Natural killer cell (primary cell): ENCODE data around the gene ZNF646. TPM values are rescaled to one million over a fixed set of nuclear protein-coding genes. Genes with fewer than 3 reads are reported as not detected.

Source experiments
- ATAC-seq, 3 donors: fragments of 150-1000 bp in 2 of 3; fragments of 200-7000 bp in 1 of 3; cut with Tn5 transposase; 1 replicate in 1 of 3; 2 replicates in 2 of 3; pipeline ENCODE4 v1.10.0; 2021; ENCODE audit warnings: mild to moderate bottlenecking in 2 of 3, moderate library complexity in 2 of 3
- DNase-seq, 2 donors: peaks; one replicate each; pipeline versions ENCODE4 v3.0.0 to v3.0.0-alpha.2; 2013 to 2021; ENCODE audit warnings: mixed read lengths in 1 of 2
- H3K27ac ChIP-seq: one replicate; pipeline ENCODE4 v1.5.1; 2013; ENCODE audit warnings: mild to moderate bottlenecking, low read length
- H3K27me3 ChIP-seq: one replicate; pipeline ENCODE4 v1.6.1; 2013; ENCODE audit warnings: low read length; ENCODE audit not compliant: control insufficient read depth, insufficient read depth
- H3K36me3 ChIP-seq: one replicate; pipeline ENCODE4 v1.6.1; 2013; ENCODE audit warnings: low read length; ENCODE audit not compliant: control insufficient read depth, insufficient read depth
- H3K4me1 ChIP-seq: one replicate; pipeline ENCODE4 v1.6.1; 2013; ENCODE audit warnings: low read length; ENCODE audit not compliant: control insufficient read depth, insufficient read depth
- H3K4me3 ChIP-seq: one replicate; pipeline ENCODE4 v1.5.1; 2013; ENCODE audit warnings: low read length
- H3K9me3 ChIP-seq: one replicate; pipeline ENCODE4 v1.6.1; 2013; ENCODE audit warnings: low read length; ENCODE audit not compliant: control insufficient read depth, insufficient read depth
- H3K27ac Mint-ChIP-seq, 2 donors: one replicate each; pipeline ENCODE4 v1.8.0; 2022; ENCODE audit warnings: mild to moderate bottlenecking in 2 of 2, mixed read lengths in 2 of 2, moderate library complexity in 1 of 2
- H3K27me3 Mint-ChIP-seq, 2 donors: one replicate each; pipeline ENCODE4 v1.8.0; 2022; ENCODE audit warnings: low read depth in 2 of 2, mixed read lengths in 2 of 2
- H3K36me3 Mint-ChIP-seq: one replicate; pipeline ENCODE4 v1.8.0; 2022; ENCODE audit warnings: mixed read lengths
- H3K4me1 Mint-ChIP-seq, 2 donors: one replicate each; pipeline ENCODE4 v1.8.0; 2022; ENCODE audit warnings: mixed read lengths in 2 of 2
- H3K4me3 Mint-ChIP-seq: one replicate; pipeline ENCODE4 v1.8.0; 2022; ENCODE audit warnings: mild to moderate bottlenecking, moderate library complexity, mixed read lengths
- H3K9me3 Mint-ChIP-seq, 2 donors: one replicate each; pipeline ENCODE4 v1.8.0; 2022; ENCODE audit warnings: mixed read lengths in 2 of 2
- WGBS: methylation state at CpG from one replicate; pipeline ENCODE4 v1.1.7; 2013; ENCODE audit warnings: missing lambda C conversion rate; ENCODE audit not compliant: insufficient coverage; 5-methylcytosine and 5-hydroxymethylcytosine counted together
- intact Hi-C: fragments of 100-400 bp; cut with micrococcal nuclease; formaldehyde crosslinking; loops from one replicate; pipeline ENCODE4 v1.14.2; 2022
- total RNA-seq, 4 donors: library from RNA; stranded (reverse); fragments of 120-200 nt in 1 of 4; gene quantifications; one replicate each; pipeline versions ENCODE4 v1.2.3 to v1.2.4, GENCODE V29; 2013 to 2022
- TF ChIP-seq, protein P1 (sequence below): fragments of 200-600 bp; IDR thresholded peaks from one replicate; pipeline ENCODE4 v1.8.0; 2022; ENCODE audit warnings: antibody characterized with exemption

ZNF646 gene
- total RNA-seq, 3 donors from 2014 or later (not counting 1 experiment from before 2014, with no cell fraction given) = 22.0 to 31.1 (median 30.1) TPM

DNA sequence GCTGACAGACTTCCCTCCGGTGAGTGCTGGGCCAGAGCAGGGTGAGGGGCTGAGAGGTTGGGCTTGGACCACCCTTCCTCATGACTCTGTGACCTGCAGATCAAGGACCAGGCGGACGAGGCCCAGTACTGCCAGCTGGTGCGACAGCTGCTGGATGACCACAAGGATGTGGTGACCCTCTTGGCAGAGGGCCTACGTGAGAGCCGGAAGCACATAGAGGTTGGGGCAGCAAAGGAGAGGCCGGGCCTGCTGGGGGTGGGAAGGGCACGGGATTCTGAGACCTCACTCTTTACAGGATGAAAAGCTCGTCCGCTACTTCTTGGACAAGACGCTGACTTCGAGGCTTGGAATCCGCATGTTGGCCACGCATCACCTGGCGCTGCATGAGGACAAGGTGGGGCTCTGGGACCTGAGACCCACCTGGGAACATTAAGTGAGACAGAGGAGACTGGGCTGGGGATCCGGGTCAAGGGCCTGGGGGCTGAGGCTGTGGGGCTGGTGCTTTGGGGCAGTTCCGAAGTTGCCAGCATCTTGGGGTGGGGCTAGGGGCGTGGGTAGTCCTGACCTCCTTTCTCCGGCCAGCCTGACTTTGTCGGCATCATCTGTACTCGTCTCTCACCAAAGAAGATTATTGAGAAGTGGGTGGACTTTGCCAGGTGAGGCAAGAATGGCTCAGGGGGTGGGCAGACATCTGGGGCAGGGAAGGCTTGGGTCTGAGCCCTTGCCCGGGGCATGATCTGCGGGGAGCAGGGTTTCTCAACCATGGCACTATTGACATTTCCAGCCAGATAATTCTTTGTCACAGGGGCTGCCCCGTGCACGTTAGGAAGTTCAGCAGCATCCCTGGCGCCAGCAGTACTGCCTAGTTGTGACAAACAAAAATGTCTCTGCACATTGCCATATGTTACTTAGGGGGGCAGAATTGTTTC, 36.1 kb downstream of the ZNF646 start:
- H3K27me3 ChIP-seq = no peaks in the 10 kb centered on the region
- no peak overlapping the region for H3K27ac ChIP-seq
- intact Hi-C loops = loop anchor here (10.0 kb wide), 1 partner anchor 74 kb away; the partner anchor contains the start of gene FUS
- ATAC-seq (no peak), DNase-seq (no peak)
- TF ChIP-seq, protein P1, sequence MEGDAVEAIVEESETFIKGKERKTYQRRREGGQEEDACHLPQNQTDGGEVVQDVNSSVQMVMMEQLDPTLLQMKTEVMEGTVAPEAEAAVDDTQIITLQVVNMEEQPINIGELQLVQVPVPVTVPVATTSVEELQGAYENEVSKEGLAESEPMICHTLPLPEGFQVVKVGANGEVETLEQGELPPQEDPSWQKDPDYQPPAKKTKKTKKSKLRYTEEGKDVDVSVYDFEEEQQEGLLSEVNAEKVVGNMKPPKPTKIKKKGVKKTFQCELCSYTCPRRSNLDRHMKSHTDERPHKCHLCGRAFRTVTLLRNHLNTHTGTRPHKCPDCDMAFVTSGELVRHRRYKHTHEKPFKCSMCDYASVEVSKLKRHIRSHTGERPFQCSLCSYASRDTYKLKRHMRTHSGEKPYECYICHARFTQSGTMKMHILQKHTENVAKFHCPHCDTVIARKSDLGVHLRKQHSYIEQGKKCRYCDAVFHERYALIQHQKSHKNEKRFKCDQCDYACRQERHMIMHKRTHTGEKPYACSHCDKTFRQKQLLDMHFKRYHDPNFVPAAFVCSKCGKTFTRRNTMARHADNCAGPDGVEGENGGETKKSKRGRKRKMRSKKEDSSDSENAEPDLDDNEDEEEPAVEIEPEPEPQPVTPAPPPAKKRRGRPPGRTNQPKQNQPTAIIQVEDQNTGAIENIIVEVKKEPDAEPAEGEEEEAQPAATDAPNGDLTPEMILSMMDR = no peak
- H3K4me3 ChIP-seq = no peak overlapping the region
- H3K4me1 Mint-ChIP-seq = peaks cover 19 to 29% of the 10 kb centered on the region in 2 donors
- H3K4me1 ChIP-seq = peaks cover 28% of the 10 kb centered on the region
- no peaks in the 10 kb centered on the region for H3K9me3 Mint-ChIP-seq
- WGBS = 90% methylated on average over 26 of the region's 26 CpGs
- H3K36me3 ChIP-seq = peaks cover 23% of the 10 kb centered on the region
- H3K27me3 Mint-ChIP-seq = no peaks in the 10 kb centered on the region
- H3K27ac Mint-ChIP-seq = peak overlapping the region in 1 of 2 donors; percentile 36
- no peaks in the 10 kb centered on the region for H3K36me3 Mint-ChIP-seq
- H3K9me3 ChIP-seq = no peaks in the 10 kb centered on the region
- H3K4me3 Mint-ChIP-seq = peak overlapping the region; percentile 85

DNA sequence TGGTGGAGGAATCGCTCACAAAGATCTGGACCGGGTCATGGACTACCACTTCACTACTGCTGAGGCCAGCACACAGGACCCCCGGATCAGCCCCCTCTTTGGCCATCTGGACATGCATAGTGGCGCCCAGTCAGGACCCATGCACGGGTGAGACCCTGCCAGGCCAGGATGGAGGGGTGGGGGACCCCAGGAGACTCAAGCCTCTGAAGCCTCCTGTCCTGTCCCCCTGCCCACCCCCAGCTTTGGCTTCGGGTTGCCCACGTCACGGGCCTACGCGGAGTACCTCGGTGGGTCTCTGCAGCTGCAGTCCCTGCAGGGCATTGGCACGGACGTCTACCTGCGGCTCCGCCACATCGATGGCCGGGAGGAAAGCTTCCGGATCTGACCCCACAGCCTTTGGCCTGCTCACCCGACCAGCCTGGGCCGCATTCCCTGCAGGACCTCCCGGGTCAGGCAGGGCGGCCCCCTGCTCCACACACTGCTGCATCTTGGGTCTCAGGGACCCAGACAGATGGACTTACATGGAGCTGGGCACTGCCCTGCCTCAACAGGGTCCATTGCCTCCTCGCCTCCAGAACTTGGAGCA, 37.8 kb downstream of the ZNF646 start:
- 97% methylated on average over 23 of the region's 23 CpGs for WGBS
- Histone ChIP-seq H3K4me3 (no peak overlapping the region), H3K27ac (no peak overlapping the region)

DNA sequence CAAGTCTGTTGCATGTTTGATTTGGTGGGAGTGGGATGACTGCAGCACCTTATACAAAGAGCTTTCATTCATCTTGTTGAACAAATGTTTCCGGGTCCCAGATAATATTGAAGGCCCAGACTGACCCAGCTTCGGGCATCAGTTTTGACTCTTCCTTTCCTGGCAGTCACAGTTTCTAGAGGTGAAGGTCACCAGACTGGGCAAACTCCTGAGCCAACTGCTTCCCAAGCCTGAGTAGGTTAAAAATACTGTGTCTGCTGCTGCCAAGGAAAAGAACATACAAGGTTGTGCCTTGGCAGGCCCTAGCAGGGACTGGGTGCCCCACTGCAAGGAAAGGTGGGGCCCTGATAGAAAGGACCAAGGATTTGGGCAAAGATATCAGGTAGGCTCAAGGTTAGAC, 38.5 kb downstream of the ZNF646 start:
- no peaks in the 10 kb centered on the region for H3K36me3 Mint-ChIP-seq
- peaks cover 13 to 21% of the 10 kb centered on the region in 2 donors for H3K4me1 Mint-ChIP-seq
- Histone ChIP-seq H3K27me3 (no peaks in the 10 kb centered on the region), H3K36me3 (peaks cover 23% of the 10 kb centered on the region), H3K9me3 (no peaks in the 10 kb centered on the region), H3K4me3 (no peak overlapping the region), H3K4me1 (peaks cover 33% of the 10 kb centered on the region), H3K27ac (no peak overlapping the region)
- TF ChIP-seq, protein P1 = no peak
- 98% methylated on average over 2 of the region's 2 CpGs for WGBS
- H3K4me3 Mint-ChIP-seq = no peak overlapping the region
- ATAC-seq = no peak
- no peaks in the 10 kb centered on the region for H3K27me3 Mint-ChIP-seq
- no peaks in the 10 kb centered on the region for H3K9me3 Mint-ChIP-seq
- no peak for DNase-seq
- no peak overlapping the region for H3K27ac Mint-ChIP-seq
- intact Hi-C loops = loop anchor here (10.0 kb wide), 1 partner anchor 72 kb away; the partner anchor contains the start of gene FUS

More for the DNA sequence above, 37.8 kb downstream of the ZNF646 start:
- H3K27ac Mint-ChIP-seq = no peak overlapping the region
- TF ChIP-seq, protein P1 = no peak
- no peaks in the 10 kb centered on the region for H3K9me3 ChIP-seq
- no peak overlapping the region for H3K4me3 Mint-ChIP-seq
- no peaks in the 10 kb centered on the region for H3K27me3 Mint-ChIP-seq
- DNase-seq (no peak), ATAC-seq (no peak)
- no peaks in the 10 kb centered on the region for H3K27me3 ChIP-seq
- no peaks in the 10 kb centered on the region for H3K9me3 Mint-ChIP-seq
- peaks cover 23% of the 10 kb centered on the region for H3K36me3 ChIP-seq
- peaks cover 31% of the 10 kb centered on the region for H3K4me1 ChIP-seq
- H3K36me3 Mint-ChIP-seq = no peaks in the 10 kb centered on the region
- peaks cover 14 to 24% of the 10 kb centered on the region in 2 donors for H3K4me1 Mint-ChIP-seq
- intact Hi-C loops = loop anchor here (10.0 kb wide), 1 partner anchor 73 kb away; the partner anchor contains the start of gene FUS
